K562 treated with DMSO at 1 percent for 24 hours (cell line): ENCODE results near the gene GLDC. TPM values are rescaled to one million over a fixed set of nuclear protein-coding genes. Genes with fewer than 3 reads are reported as not detected.

Experiments used
- total RNA-seq: library from RNA; unstranded; fragments of 300-600 nt; gene quantifications from 2 replicates; pipeline ENCODE4 v1.2.3, GENCODE V29; 2022; ENCODE audit warnings: low read depth; ENCODE audit not compliant: insufficient read depth

The GLDC gene
- not detected in 2 replicates for total RNA-seq

GRCh38 chr9:6645355-6646292 lies at the start of gene GLDC:
TSS of gene GLDC (minus strand) at chr9:6645729. CDS start at chr9:6645499, 230 bp downstream.

Other genes with a start within 250 kb of the GLDC start
- gene UHRF2, start 232.5 kb downstream of the GLDC start, total RNA-seq: 6.9 and 7.9 TPM in 2 replicates
- 9.5 and 9.6 TPM in 2 replicates for gene KDM4C, start 112.2 kb upstream of the GLDC start, total RNA-seq